ENCODE results near the gene PIK3R1. TPM values are rescaled to one million over a fixed set of nuclear protein-coding genes. Genes with fewer than 3 reads are reported as not detected.

The PIK3R1 gene
- total and polyA plus RNA-seq, 8 donors, result 4.2 to 31.5 (median 18.8) TPM

DNA sequence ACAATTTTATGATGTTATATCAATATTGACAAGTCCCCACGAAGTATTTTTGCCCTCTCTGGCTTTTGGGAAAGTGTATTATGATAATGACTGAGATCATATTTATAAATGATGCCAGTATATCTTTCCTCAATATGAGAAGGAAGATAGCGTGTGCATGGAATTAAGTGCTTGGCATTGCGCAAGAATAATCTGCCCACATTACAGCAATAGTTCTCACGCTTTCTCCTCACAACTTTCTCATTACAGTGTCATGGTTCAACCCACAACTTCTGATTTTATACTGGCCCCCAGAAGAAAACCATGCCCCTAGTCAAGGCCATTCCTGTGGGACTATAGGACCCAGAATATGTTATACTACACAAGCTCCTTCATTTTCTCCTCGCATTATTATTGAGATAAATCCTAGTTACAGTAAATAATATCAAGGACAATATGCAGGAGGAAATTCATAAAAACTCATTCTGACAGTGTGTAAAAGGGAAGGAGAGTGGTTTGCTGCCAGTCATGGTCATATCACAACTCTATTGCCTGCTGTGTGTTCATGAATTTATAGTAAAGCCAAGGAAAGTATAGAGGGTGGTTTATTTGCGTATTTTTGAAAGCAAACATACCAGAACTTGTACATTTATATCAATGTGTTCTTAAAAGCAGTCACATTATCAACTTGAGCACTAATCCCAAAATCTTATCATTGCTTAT is 114.1 kb downstream of the PIK3R1 start:
- DNase-seq, result no peak
- WGBS, 2 donors, result 64 to 71% methylated on average over 6 of the region's 6 CpGs
- Histone ChIP-seq H3K4me3 (no peak overlapping the region), H3K36me3 (no peaks in the 10 kb centered on the region), H3K4me1 (peaks cover 0 to 9% (median 3%) of the 10 kb centered on the region in 3 donors), H3K27me3 (no peaks in the 10 kb centered on the region), H3K9me3 (no peaks in the 10 kb centered on the region), H3K27ac (no peak overlapping the region)
- TF ChIP-seq, protein P1, sequence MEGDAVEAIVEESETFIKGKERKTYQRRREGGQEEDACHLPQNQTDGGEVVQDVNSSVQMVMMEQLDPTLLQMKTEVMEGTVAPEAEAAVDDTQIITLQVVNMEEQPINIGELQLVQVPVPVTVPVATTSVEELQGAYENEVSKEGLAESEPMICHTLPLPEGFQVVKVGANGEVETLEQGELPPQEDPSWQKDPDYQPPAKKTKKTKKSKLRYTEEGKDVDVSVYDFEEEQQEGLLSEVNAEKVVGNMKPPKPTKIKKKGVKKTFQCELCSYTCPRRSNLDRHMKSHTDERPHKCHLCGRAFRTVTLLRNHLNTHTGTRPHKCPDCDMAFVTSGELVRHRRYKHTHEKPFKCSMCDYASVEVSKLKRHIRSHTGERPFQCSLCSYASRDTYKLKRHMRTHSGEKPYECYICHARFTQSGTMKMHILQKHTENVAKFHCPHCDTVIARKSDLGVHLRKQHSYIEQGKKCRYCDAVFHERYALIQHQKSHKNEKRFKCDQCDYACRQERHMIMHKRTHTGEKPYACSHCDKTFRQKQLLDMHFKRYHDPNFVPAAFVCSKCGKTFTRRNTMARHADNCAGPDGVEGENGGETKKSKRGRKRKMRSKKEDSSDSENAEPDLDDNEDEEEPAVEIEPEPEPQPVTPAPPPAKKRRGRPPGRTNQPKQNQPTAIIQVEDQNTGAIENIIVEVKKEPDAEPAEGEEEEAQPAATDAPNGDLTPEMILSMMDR (IDR thresholded peaks at IDR 0.05), result no peak
- intact Hi-C loops (cut with DNase I), result no loop called here
- ATAC-seq, result no peak
- no peak for FAIRE-seq

DNA sequence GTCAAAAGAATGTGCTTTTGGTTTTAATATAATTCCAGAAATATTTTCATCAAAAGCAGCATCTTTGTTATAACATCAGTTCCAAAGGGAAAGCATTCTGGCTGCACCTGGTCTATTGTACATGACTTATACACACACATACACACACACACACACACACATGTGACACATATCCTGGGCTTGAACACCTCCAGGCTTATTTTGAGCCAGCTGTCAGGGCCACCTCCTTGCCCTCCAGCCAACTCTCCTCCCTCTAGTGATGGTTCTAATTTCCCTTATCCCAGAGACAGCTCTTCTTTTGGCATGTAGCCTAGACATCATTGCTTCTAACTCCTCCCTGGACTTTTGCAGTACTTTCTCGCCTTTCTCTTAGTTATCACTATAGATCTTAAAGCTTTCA is 115.0 kb downstream of the PIK3R1 start:
- Histone ChIP-seq H3K4me1 (peaks cover 0 to 9% (median 3%) of the 10 kb centered on the region in 3 donors), H3K4me3 (no peak overlapping the region), H3K36me3 (no peaks in the 10 kb centered on the region), H3K27me3 (no peaks in the 10 kb centered on the region), H3K9me3 (no peaks in the 10 kb centered on the region), H3K27ac (no peak overlapping the region)
- FAIRE-seq (no peak), DNase-seq (no peak), ATAC-seq (no peak)
- TF ChIP-seq, protein P1 (IDR thresholded peaks at IDR 0.05), result no peak
- WGBS, 2 donors, result 88 to 91% methylated on average over 1 of the region's 1 CpG
- intact Hi-C loops (cut with DNase I), result no loop called here

DNA sequence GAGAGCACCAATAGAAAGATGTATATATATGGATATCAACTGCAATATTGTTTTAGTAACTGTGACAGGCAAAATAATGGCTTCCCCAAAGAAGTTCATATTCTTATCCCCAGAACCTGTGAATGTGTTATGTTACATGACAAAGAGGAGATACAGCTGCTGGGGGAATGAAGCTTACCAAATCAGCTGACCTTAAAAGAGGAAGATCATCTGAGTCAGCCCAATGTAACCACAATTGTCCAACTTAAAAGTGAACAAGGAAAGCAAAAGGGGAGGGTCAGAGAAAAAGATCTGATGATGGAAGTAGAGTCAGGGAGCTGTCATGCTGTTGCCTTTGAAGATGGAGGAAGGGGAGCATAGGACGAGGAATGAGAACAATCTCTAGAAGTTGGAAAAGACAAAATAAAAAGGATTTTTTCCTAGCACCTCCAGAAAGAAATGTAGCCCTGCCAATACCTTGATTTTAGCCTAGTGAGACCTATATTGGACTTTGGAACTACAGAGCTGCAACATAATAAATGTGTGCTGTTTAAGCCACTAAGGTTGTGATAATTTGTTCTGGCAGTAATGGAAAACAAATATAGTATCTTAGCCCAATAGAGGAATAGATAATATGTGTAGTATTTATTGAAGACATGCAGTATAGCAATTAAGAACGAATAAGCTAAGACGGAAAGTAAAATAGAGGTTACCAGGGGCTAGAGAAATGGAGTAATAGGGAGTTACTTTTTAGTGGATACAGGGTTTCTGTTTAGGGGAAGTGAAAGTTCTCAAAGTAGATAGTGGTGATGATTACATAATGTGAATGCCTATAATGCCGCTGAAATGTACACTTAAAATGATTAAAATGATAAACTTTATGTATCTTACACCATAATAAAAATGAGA is 115.9 kb downstream of the PIK3R1 start:
- TF ChIP-seq, protein P1 (IDR thresholded peaks at IDR 0.05), result no peak
- DNase-seq (no peak), FAIRE-seq (no peak), ATAC-seq (peak in 2 of 4 donors; percentile 54 to 67)
- Histone ChIP-seq H3K27ac (no peak overlapping the region), H3K27me3 (no peaks in the 10 kb centered on the region), H3K4me3 (no peak overlapping the region), H3K9me3 (no peaks in the 10 kb centered on the region), H3K4me1 (peaks cover 0 to 9% (median 3%) of the 10 kb centered on the region in 3 donors), H3K36me3 (no peaks in the 10 kb centered on the region)
- intact Hi-C loops (cut with DNase I), result no loop called here
- WGBS, 2 donors, result 37% methylated on average over 4 of the region's 4 CpGs

DNA sequence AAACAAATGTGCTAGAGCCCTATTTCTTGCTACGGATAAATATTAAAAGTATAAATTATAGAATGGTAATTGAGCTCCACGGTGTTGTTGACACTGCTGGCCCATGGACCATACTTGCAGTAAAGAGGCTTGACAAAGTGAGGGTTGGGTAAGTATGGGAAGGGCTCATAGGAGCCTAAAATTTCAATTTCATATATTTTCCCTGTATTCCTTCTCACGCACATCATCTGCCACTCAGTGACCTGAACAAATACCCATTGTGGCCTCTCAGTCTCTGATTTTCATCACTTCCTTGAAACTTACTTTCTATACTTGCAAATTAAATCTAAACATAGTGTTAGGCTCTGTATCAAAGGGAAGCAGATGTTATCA is 116.5 kb downstream of the PIK3R1 start:
- 88 to 90% methylated on average over 3 of the region's 3 CpGs for WGBS, 2 donors
- Histone ChIP-seq H3K4me3 (no peak overlapping the region), H3K9me3 (no peaks in the 10 kb centered on the region), H3K27ac (no peak overlapping the region), H3K27me3 (no peaks in the 10 kb centered on the region), H3K4me1 (peaks cover 0 to 9% (median 3%) of the 10 kb centered on the region in 3 donors), H3K36me3 (no peaks in the 10 kb centered on the region)
- ATAC-seq (no peak), FAIRE-seq (no peak), DNase-seq (no peak)
- intact Hi-C loops (cut with DNase I), result no loop called here
- TF ChIP-seq, protein P1 (IDR thresholded peaks at IDR 0.05), result no peak

Data from pancreas (tissue), 10 donors.